Measurements from ENCODE around the gene PBX1. TPM values are rescaled to one million over a fixed set of nuclear protein-coding genes. Genes with fewer than 3 reads are reported as not detected.

PBX1 gene
- polyA plus RNA-seq, 5 donors: 88.6 to 130 (median 119) TPM

GRCh38 chr1:164662955-164663354 lies 104.0 kb downstream of the PBX1 start:
- DNase-seq: no peak

GRCh38 chr1:164664127-164664526 lies 105.1 kb downstream of the PBX1 start:
- DNase-seq: no peak

- no peak for DNase-seq
Observed at GRCh38 chr1:164667001-164667400, 108.0 kb downstream of the PBX1 start.

- DNase-seq: no peak
Observed at GRCh38 chr1:164667600-164667999, 108.6 kb downstream of the PBX1 start.

GRCh38 chr1:164668491-164669400 lies 109.8 kb downstream of the PBX1 start:
- DNase-seq: no peak

GRCh38 chr1:164670026-164670425 lies 111.0 kb downstream of the PBX1 start:
- no peak for DNase-seq

GRCh38 chr1:164670786-164671185 lies 111.8 kb downstream of the PBX1 start:
- no peak for DNase-seq

GRCh38 chr1:164671323-164671965 lies 112.5 kb downstream of the PBX1 start:
- no peak for DNase-seq

- DNase-seq: no peak
Observed at GRCh38 chr1:164671966-164672571, 113.1 kb downstream of the PBX1 start.

GRCh38 chr1:164672588-164672987 lies 113.6 kb downstream of the PBX1 start:
- DNase-seq: no peak

- no peak for DNase-seq
Observed at GRCh38 chr1:164673584-164674214, 114.7 kb downstream of the PBX1 start.

GRCh38 chr1:164675342-164675904 lies 116.4 kb downstream of the PBX1 start:
- DNase-seq: no peak

GRCh38 chr1:164678136-164678700 lies 119.2 kb downstream of the PBX1 start:
- DNase-seq: no peak

- DNase-seq: no peak
Observed at GRCh38 chr1:164682570-164682969, 123.6 kb downstream of the PBX1 start.

GRCh38 chr1:164683235-164683634 lies 124.3 kb downstream of the PBX1 start:
- DNase-seq: no peak

- DNase-seq: no peak
Observed at GRCh38 chr1:164685266-164686035, 126.5 kb downstream of the PBX1 start.

GRCh38 chr1:164687777-164688176 lies 128.8 kb downstream of the PBX1 start:
- DNase-seq: no peak

- no peak for DNase-seq
Observed at GRCh38 chr1:164688791-164689190, 129.8 kb downstream of the PBX1 start.

- no peak for DNase-seq
Observed at GRCh38 chr1:164689672-164690511, 130.9 kb downstream of the PBX1 start.

- DNase-seq: no peak
Observed at GRCh38 chr1:164692420-164692819, 133.4 kb downstream of the PBX1 start.
